Neural cell (in vitro differentiated cells): ENCODE measurements around the gene EFCAB6. TPM values are rescaled to one million over a fixed set of nuclear protein-coding genes. Genes with fewer than 3 reads are reported as not detected.

ENCODE experiments used
- H2AFZ ChIP-seq: fragments of 200-600, 300-800 bp; sonication (generic), shearing (Covaris generic); 2 replicates; pipeline ENCODE4 v1.6.0; 2014; ENCODE audit warnings: low read depth, mild to moderate bottlenecking, antibody characterized with exemption, low read length, moderate library complexity
- H3F3A ChIP-seq: fragments of 200-600 bp; shearing (Covaris generic); 2 replicates; pipeline ENCODE4 v1.6.1; 2016; ENCODE audit warnings: mild to moderate bottlenecking, moderate library complexity, mixed read lengths, antibody characterized with exemption, low read length; ENCODE audit not compliant: insufficient read depth, poor library complexity, severe bottlenecking
- H3K27ac ChIP-seq: fragments of 200-600, 300-800 bp; sonication (generic), shearing (Covaris generic); 2 replicates; pipeline ENCODE4 v1.5.1; 2014; ENCODE audit warnings: mild to moderate bottlenecking, low read length, moderate library complexity
- H3K27me3 ChIP-seq: fragments of 300-800, 200-600 bp; sonication (generic), shearing (Covaris generic); 2 replicates; pipeline ENCODE4 v1.6.0; 2014; ENCODE audit warnings: mild to moderate bottlenecking, low read depth, low read length, moderate library complexity; ENCODE audit not compliant: insufficient read depth
- H3K36me3 ChIP-seq: fragments of 300-800, 200-600 bp; sonication (generic), shearing (Covaris generic); 2 replicates; pipeline ENCODE4 v1.5.1; 2014; ENCODE audit warnings: mild to moderate bottlenecking, antibody characterized with exemption, low read length, moderate library complexity; ENCODE audit not compliant: insufficient read depth
- H3K4me2 ChIP-seq: fragments of 300-800, 200-600 bp; sonication (generic), shearing (Covaris generic); 2 replicates; pipeline ENCODE4 v1.6.0; 2014; ENCODE audit warnings: mild to moderate bottlenecking, low read length
- H3K4me3 ChIP-seq: fragments of 300-800, 200-600 bp; sonication (generic), shearing (Covaris generic); 2 replicates; pipeline ENCODE4 v1.5.1; 2014; ENCODE audit warnings: mild to moderate bottlenecking, low read length, moderate library complexity
- H3K79me2 ChIP-seq: fragments of 200-600 bp; shearing (Covaris generic); replicated peaks from 2 replicates; pipeline ENCODE4 v1.6.0; 2014; ENCODE audit warnings: mild to moderate bottlenecking, low read length, moderate library complexity; ENCODE audit not compliant: insufficient read depth
- H3K9ac ChIP-seq: fragments of 300-800, 200-600 bp; sonication (generic), shearing (Covaris generic); 2 replicates; pipeline ENCODE4 v1.6.1; 2016; ENCODE audit warnings: mild to moderate bottlenecking, low read length, mixed read lengths
- H3K9me2 ChIP-seq: fragments of 200-600 bp; shearing (Covaris generic); 2 replicates; pipeline ENCODE4 v1.6.1; 2016; ENCODE audit warnings: mild to moderate bottlenecking, low read length, mixed read lengths; ENCODE audit not compliant: insufficient read depth
- H3K9me3 ChIP-seq: fragments of 200-600, 300-800 bp; sonication (generic), shearing (Covaris generic); 2 replicates; pipeline ENCODE4 v1.6.1; 2016; ENCODE audit warnings: mild to moderate bottlenecking, mixed run types, low read length, moderate library complexity, mixed read lengths
- H4K20me1 ChIP-seq: fragments of 200-600 bp; shearing (Covaris generic); 2 replicates; pipeline ENCODE4 v1.6.1; 2016; ENCODE audit warnings: mild to moderate bottlenecking, mixed run types; ENCODE audit not compliant: insufficient read depth
- CTCF ChIP-seq: fragments of 450-650 bp; IDR thresholded peaks from 2 replicates; pipeline ENCODE4 v1.5.1; 2014; ENCODE audit warnings: antibody characterized with exemption, mild to moderate bottlenecking, moderate library complexity; ENCODE audit not compliant: poor library complexity, severe bottlenecking
- EP300 ChIP-seq: fragments of 450-650 bp; conservative IDR thresholded peaks from 2 replicates; pipeline ENCODE4 v1.6.1; 2014; ENCODE audit warnings: antibody characterized with exemption, mild to moderate bottlenecking, moderate library complexity; ENCODE audit not compliant: poor library complexity, severe bottlenecking
- EZH2 ChIP-seq: fragments of 200-600, 300-800 bp; shearing (Covaris generic), sonication (generic); IDR thresholded peaks from 2 replicates; pipeline ENCODE4 v1.6.1; 2014; ENCODE audit warnings: antibody characterized with exemption, low read length, borderline replicate concordance, mild to moderate bottlenecking; ENCODE audit not compliant: insufficient read depth, poor library complexity, severe bottlenecking
- MXI1 ChIP-seq: fragments of 450-650 bp; conservative IDR thresholded peaks from 2 replicates; pipeline ENCODE4 v1.6.1; 2014; ENCODE audit warnings: antibody characterized with exemption, mild to moderate bottlenecking; ENCODE audit not compliant: poor library complexity, severe bottlenecking
- POLR2AphosphoS5 ChIP-seq: IDR thresholded peaks from 2 replicates; pipeline ENCODE4 v1.6.1; 2012
- RAD21 ChIP-seq: fragments of 450-650 bp; conservative IDR thresholded peaks from 2 replicates; pipeline ENCODE4 v1.6.1; 2014; ENCODE audit warnings: antibody characterized with exemption, mild to moderate bottlenecking, moderate library complexity
- REST ChIP-seq: IDR thresholded peaks from 2 replicates; pipeline ENCODE4 v1.6.1; 2012; ENCODE audit warnings: borderline replicate concordance
- SMC3 ChIP-seq: fragments of 450-650 bp; conservative IDR thresholded peaks from 2 replicates; pipeline ENCODE4 v1.6.1; 2014; ENCODE audit warnings: antibody characterized with exemption, mild to moderate bottlenecking, moderate library complexity; ENCODE audit not compliant: poor library complexity
- TAF1 ChIP-seq: IDR thresholded peaks from 2 replicates; pipeline ENCODE4 v1.6.1; 2012; ENCODE audit warnings: low read depth
- polyA plus RNA-seq: library from polyadenylated mRNA; depleted of rRNA; stranded (reverse); fragments of >200 nt; gene quantifications from 2 replicates; pipeline ENCODE4 v1.2.3, GENCODE V29; 2014

Gene EFCAB6
- polyA plus RNA-seq, 1 donor from 2014 or later = 1.4 TPM

DNA sequence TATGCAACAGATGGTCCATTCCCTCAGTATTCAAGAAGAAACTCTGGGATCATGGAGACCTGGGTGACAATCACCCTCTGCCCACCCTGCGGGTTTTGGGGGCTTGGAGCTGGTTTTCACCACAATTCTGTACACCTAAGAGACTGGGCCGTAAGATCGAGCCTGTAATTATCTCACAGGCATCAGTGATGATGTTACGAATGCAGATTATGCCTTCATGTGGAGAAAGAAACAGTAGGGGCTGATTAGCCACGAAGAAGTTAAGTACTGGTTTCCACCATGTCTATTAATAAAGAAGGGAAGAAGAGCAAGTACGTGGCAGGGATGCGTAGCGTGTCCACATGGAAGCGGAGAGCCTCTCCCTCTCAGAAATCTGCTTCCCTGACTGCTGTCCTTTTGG is 5.3 kb upstream of the EFCAB6 start:
- Histone ChIP-seq H3K27ac (no peak overlapping the region), H3K36me3 (no peaks in the 10 kb centered on the region), H3K27me3 (no peaks in the 10 kb centered on the region), H3K9me2 (no peaks in the 10 kb centered on the region), H4K20me1 (no peaks in the 10 kb centered on the region), H3K9ac (no peak overlapping the region), H3K4me2 (no peak overlapping the region), H3K79me2 (no peaks in the 10 kb centered on the region), H3F3A (no peaks in the 10 kb centered on the region), H3K9me3 (no peaks in the 10 kb centered on the region), H3K4me3 (no peak overlapping the region), H2AFZ (no peak overlapping the region)
- TF ChIP-seq RAD21 (no peak), TAF1 (no peak), MXI1 (no peak), POLR2AphosphoS5 (no peak), SMC3 (no peak), REST (no peak), EP300 (no peak), EZH2 (no peak), CTCF (no peak)

- H3K4me2 ChIP-seq = no peak overlapping the region
- H2AFZ ChIP-seq = no peak overlapping the region
- H3K36me3 ChIP-seq = no peaks in the 10 kb centered on the region
- H3K9me3 ChIP-seq = no peaks in the 10 kb centered on the region
- H3K9ac ChIP-seq = no peak overlapping the region
- no peak overlapping the region for H3K27ac ChIP-seq
- no peaks in the 10 kb centered on the region for H3K79me2 ChIP-seq
- no peaks in the 10 kb centered on the region for H3K27me3 ChIP-seq
- no peaks in the 10 kb centered on the region for H3F3A ChIP-seq
- TF ChIP-seq CTCF = no peak
- no peak for TF ChIP-seq REST
- no peak for TF ChIP-seq MXI1
- no peak for TF ChIP-seq POLR2AphosphoS5
- no peak for TF ChIP-seq TAF1
- no peak for TF ChIP-seq EP300
- no peak for TF ChIP-seq RAD21
- no peak for TF ChIP-seq EZH2
- no peak for TF ChIP-seq SMC3
- no peaks in the 10 kb centered on the region for H3K9me2 ChIP-seq
- no peak overlapping the region for H3K4me3 ChIP-seq
- H4K20me1 ChIP-seq = no peaks in the 10 kb centered on the region
These were observed 2.2 kb upstream of the EFCAB6 start for GRCh38 chr22:43814264-43814663.
